GM12878 (cell line): ENCODE results near the gene CACNA2D3. TPM values are rescaled to one million over a fixed set of nuclear protein-coding genes. Genes with fewer than 3 reads are reported as not detected.

Experiments used
- ATAC-seq: fragments of 200-7000 bp; cut with Tn5 transposase; 3 replicates; pipeline ENCODE4 v1.9.1; 2020; ENCODE audit warnings: mild to moderate bottlenecking, moderate library complexity
- BruUV-seq: library from RNA; stranded (reverse); fragments of 400-500 nt; replicated peaks from 2 replicates; lab custom pipeline; 2021; lab: Mats Ljungman, UMichigan
- CTCF ChIA-PET: fragments of 300-600 bp; sonication (Branson Sonifier 250); formaldehyde crosslinking; extraction: SDS; loops from one replicate; lab custom pipeline; 2021; ENCODE audit warnings: inconsistent platforms; lab: Yijun Ruan, JAX
- POLR2A ChIA-PET: fragments of 350-600 bp; formaldehyde crosslinking; extraction: SDS; loops from one replicate; lab custom pipeline; 2021; ENCODE audit warnings: inconsistent platforms; lab: Charles Lee
- RAD21 ChIA-PET: fragments of 300-600 bp; sonication (Branson Sonifier 250); formaldehyde crosslinking; loops from one replicate; lab custom pipeline; 2023; ENCODE audit warnings: antibody characterized with exemption; ENCODE audit not compliant: unreplicated experiment; lab: Charles Lee
- SMC1A ChIA-PET: fragments of 300-600 bp; sonication (Branson Sonifier 250); formaldehyde crosslinking; loops from one replicate; lab custom pipeline; 2023; ENCODE audit not compliant: unreplicated experiment, uncharacterized antibody; lab: Charles Lee
- DNase-seq: peaks from one replicate; pipeline ENCODE4 v3.0.0-alpha.2; 2011; ENCODE audit warnings: low read depth, low spot score
- FAIRE-seq: peaks from 3 replicates; lab custom pipeline; 2011; peaks lifted over from hg19 to GRCh38; lab: Jason Lieb, UNC
- H2AFZ ChIP-seq: 2 replicates; pipeline ENCODE4 v1.6.0; 2011; ENCODE audit warnings: low read depth, low read length, control low read depth; ENCODE audit not compliant: control insufficient read depth
- H3K27ac ChIP-seq: 2 replicates; pipeline ENCODE4 v1.5.1; 2011; ENCODE audit warnings: control low read depth; ENCODE audit not compliant: control insufficient read depth, insufficient read depth
- H3K27me3 ChIP-seq, 2 experiments: replicated peaks in 1 of 2; 2 replicates each; pipeline versions ENCODE4 v1.6.0 to v1.6.1; 2011; ENCODE audit warnings: low read length in 1 of 2; ENCODE audit not compliant: control insufficient read depth in 2 of 2, insufficient read depth in 2 of 2
- H3K36me3 ChIP-seq, 2 experiments: 2 replicates each; pipeline ENCODE4 v1.5.1; 2011; ENCODE audit warnings: low read length in 1 of 2; ENCODE audit not compliant: control insufficient read depth in 2 of 2, insufficient read depth in 2 of 2
- H3K4me1 ChIP-seq: 2 replicates; pipeline ENCODE4 v1.6.1; 2011; ENCODE audit warnings: mild to moderate bottlenecking, low read length, moderate library complexity, mixed read lengths; ENCODE audit not compliant: control insufficient read depth, insufficient read depth
- H3K4me2 ChIP-seq: 2 replicates; pipeline ENCODE4 v1.6.0; 2011; ENCODE audit warnings: control low read depth; ENCODE audit not compliant: control insufficient read depth, insufficient read depth
- H3K4me3 ChIP-seq: fragments of 200-600 bp; sonication (generic); 2 replicates; pipeline ENCODE4 v1.5.1; 2016
- H3K79me2 ChIP-seq: 2 replicates; pipeline ENCODE4 v1.6.0; 2011; ENCODE audit warnings: low read length; ENCODE audit not compliant: control insufficient read depth, insufficient read depth
- H3K9ac ChIP-seq: 2 replicates; pipeline ENCODE4 v1.8.0; 2011; ENCODE audit warnings: low read length, control low read depth, mixed read lengths; ENCODE audit not compliant: control insufficient read depth, insufficient read depth
- H3K9me3 ChIP-seq: replicated peaks from 3 replicates; pipeline ENCODE4 v1.5.1; 2011; ENCODE audit warnings: mild to moderate bottlenecking, low read length; ENCODE audit not compliant: control insufficient read depth, insufficient read depth
- H4K20me1 ChIP-seq: 2 replicates; pipeline ENCODE4 v1.6.0; 2011; ENCODE audit not compliant: control insufficient read depth, insufficient read depth
- BCL11A ChIP-seq: IDR thresholded peaks from 2 replicates; pipeline ENCODE4 v1.6.1; 2011; ENCODE audit warnings: low read depth, low read length
- CREB1 ChIP-seq: IDR thresholded peaks from 2 replicates; pipeline ENCODE4 v1.6.1; 2012; ENCODE audit warnings: low read depth, mild to moderate bottlenecking, inconsistent platforms
- CREM ChIP-seq: IDR thresholded peaks from 2 replicates; pipeline ENCODE4 v1.6.1; 2014; ENCODE audit warnings: antibody characterized with exemption, low read depth
- FOS ChIP-seq: IDR thresholded peaks from 3 replicates; pipeline ENCODE4 v1.6.1; 2011; ENCODE audit warnings: borderline replicate concordance; ENCODE audit not compliant: insufficient read length; ENCODE audit errors: extremely low read depth
- HCFC1 ChIP-seq: fragments of 150-350 bp; IDR thresholded peaks from 2 replicates; pipeline ENCODE4 v1.6.1; 2014; ENCODE audit warnings: low read length
- IKZF1 ChIP-seq: fragments of 450-650 bp; conservative IDR thresholded peaks from 2 replicates; pipeline ENCODE4 v1.6.1; 2017; ENCODE audit warnings: antibody characterized with exemption, mild to moderate bottlenecking
- SREBF2 ChIP-seq: IDR thresholded peaks from 2 replicates; pipeline ENCODE4 v1.6.1; 2012; ENCODE audit warnings: mild to moderate bottlenecking, low read length
- TAF1 ChIP-seq: IDR thresholded peaks from 2 replicates; pipeline ENCODE4 v1.6.1; 2011; ENCODE audit warnings: mild to moderate bottlenecking, low read depth, low read length, borderline replicate concordance
- TCF3 ChIP-seq: IDR thresholded peaks from 2 replicates; pipeline ENCODE4 v1.6.1; 2012; ENCODE audit warnings: low read depth, mild to moderate bottlenecking, low read length, borderline replicate concordance; ENCODE audit not compliant: insufficient read depth
- WGBS: methylation state at CpG from one replicate; pipeline ENCODE4 v1.1.6; 2016; ENCODE audit warnings: low lambda C conversion rate; ENCODE audit not compliant: insufficient replicate concordance, insufficient coverage; ENCODE audit errors: missing lambda C conversion rate; 5-methylcytosine and 5-hydroxymethylcytosine counted together
- in situ Hi-C: fragments of 300-500 bp; cut with MboI; formaldehyde crosslinking; loops from 9 replicates; pipeline ENCODE4 v1.14.3; 2018; ENCODE audit warnings: mixed read lengths
- intact Hi-C: fragments of 100-400 bp; cut with micrococcal nuclease; formaldehyde crosslinking; loops from one replicate; pipeline ENCODE4 v1.14.2; 2022; ENCODE audit not compliant: unreplicated experiment
- polyA plus RNA-seq, 11 experiments: library from polyadenylated mRNA; depleted of rRNA in 4 of 11; unstranded in 6 of 11; stranded (reverse) in 5 of 11; fragments of >200 nt; fragmentation: Nextera tagmentation in 4 of 11; fragmentation: Illumina TruSeq in 1 of 11; extraction: Ambion mirVana in 4 of 11; extraction: Trizol in 1 of 11; gene quantifications; 1 replicate in 1 of 11; 2 replicates in 10 of 11; pipeline versions ENCODE4 v1.2.1 to v1.2.3, GENCODE V29; 2011 to 2016; ENCODE audit warnings: inconsistent platforms in 2 of 11, missing spikeins in 2 of 11, low read depth in 1 of 11
- total RNA-seq, 4 experiments: library from RNA; depleted of rRNA in 3 of 4; stranded (reverse); fragments of >200 nt in 3 of 4; fragmentation: Illumina TruSeq in 1 of 4; extraction: Trizol in 1 of 4; gene quantifications; 2 replicates each; pipeline versions ENCODE4 v1.2.1 to v1.2.3, GENCODE V29; 2013 to 2021
- TF ChIP-seq, protein P1 (sequence below): IDR thresholded peaks from 2 replicates; pipeline ENCODE4 v1.6.1; 2012; ENCODE audit warnings: improper control_type of control experiment, low read depth, low read length; ENCODE audit not compliant: insufficient replicate concordance
- TF ChIP-seq, protein P2 (sequence below): fragments of 450-650 bp; IDR thresholded peaks from 2 replicates; pipeline ENCODE4 v1.6.1; 2017; ENCODE audit warnings: low read depth, mild to moderate bottlenecking, moderate library complexity
- TF ChIP-seq, protein P3 (sequence below): fragments of 450-650 bp; IDR thresholded peaks from 2 replicates; pipeline ENCODE4 v1.6.1; 2016; ENCODE audit warnings: mild to moderate bottlenecking
- TF ChIP-seq, protein P4 (sequence below): fragments of 450-650 bp; formaldehyde crosslinking; IDR thresholded peaks from 2 replicates; pipeline ENCODE4 v1.4.0; 2022; ENCODE audit warnings: mild to moderate bottlenecking, moderate library complexity

CACNA2D3 gene
- total and polyA plus RNA-seq, 10 of the 15 experiments (the other 5 are each of a cell fraction or from before 2014, with no cell fraction given) = not detected

DNA sequence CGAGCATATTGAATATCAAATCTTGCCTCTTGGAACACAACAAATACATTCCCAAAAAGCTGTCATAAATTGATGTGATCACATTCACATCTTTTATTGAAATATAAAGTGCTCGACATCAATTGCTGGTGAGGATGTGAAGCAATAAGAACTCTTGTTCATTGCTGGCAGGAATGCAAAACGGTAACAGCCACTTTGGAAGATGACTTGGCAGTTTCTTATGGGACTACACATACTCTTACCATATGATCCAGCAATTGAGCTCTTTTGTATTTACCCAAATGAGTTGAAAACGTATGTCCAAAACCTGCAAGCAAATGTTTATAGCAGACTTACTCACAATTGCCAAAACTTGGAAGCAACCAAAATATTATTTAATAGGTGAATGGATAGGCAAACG lies 234.9 kb downstream of the CACNA2D3 start (continued):
- TF ChIP-seq, protein P1, sequence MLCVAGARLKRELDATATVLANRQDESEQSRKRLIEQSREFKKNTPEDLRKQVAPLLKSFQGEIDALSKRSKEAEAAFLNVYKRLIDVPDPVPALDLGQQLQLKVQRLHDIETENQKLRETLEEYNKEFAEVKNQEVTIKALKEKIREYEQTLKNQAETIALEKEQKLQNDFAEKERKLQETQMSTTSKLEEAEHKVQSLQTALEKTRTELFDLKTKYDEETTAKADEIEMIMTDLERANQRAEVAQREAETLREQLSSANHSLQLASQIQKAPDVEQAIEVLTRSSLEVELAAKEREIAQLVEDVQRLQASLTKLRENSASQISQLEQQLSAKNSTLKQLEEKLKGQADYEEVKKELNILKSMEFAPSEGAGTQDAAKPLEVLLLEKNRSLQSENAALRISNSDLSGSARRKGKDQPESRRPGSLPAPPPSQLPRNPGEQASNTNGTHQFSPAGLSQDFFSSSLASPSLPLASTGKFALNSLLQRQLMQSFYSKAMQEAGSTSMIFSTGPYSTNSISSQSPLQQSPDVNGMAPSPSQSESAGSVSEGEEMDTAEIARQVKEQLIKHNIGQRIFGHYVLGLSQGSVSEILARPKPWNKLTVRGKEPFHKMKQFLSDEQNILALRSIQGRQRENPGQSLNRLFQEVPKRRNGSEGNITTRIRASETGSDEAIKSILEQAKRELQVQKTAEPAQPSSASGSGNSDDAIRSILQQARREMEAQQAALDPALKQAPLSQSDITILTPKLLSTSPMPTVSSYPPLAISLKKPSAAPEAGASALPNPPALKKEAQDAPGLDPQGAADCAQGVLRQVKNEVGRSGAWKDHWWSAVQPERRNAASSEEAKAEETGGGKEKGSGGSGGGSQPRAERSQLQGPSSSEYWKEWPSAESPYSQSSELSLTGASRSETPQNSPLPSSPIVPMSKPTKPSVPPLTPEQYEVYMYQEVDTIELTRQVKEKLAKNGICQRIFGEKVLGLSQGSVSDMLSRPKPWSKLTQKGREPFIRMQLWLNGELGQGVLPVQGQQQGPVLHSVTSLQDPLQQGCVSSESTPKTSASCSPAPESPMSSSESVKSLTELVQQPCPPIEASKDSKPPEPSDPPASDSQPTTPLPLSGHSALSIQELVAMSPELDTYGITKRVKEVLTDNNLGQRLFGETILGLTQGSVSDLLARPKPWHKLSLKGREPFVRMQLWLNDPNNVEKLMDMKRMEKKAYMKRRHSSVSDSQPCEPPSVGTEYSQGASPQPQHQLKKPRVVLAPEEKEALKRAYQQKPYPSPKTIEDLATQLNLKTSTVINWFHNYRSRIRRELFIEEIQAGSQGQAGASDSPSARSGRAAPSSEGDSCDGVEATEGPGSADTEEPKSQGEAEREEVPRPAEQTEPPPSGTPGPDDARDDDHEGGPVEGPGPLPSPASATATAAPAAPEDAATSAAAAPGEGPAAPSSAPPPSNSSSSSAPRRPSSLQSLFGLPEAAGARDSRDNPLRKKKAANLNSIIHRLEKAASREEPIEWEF = no peak
- no peak for TF ChIP-seq SREBF2
- TF ChIP-seq CREB1 = no peak

DNA sequence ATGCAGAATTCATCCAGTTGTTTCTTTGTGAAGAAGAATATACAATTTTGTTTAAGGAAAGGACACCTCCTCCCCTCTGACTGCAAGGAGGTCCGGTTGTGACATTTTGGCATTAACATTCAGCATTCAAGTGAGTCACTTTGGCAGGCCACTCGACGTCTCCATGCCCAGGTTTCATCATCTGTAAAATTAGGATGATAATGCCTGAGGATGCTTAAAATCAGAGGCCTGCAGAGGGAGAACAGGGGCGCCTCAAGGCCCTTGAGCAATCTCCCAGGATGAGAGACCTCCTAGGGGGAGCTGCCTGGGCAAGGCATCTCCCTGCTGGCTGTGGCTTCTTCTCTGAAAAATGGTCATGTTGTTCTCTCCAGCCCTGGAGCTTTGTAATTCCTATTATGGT lies 236.0 kb downstream of the CACNA2D3 start:
- Histone ChIP-seq H3K9ac (no peak overlapping the region), H3K4me2 (no peak overlapping the region), H3K36me3 (no peaks in the 10 kb centered on the region), H3K27ac (no peak overlapping the region), H3K4me1 (no peaks in the 10 kb centered on the region), H3K79me2 (no peaks in the 10 kb centered on the region), H4K20me1 (no peaks in the 10 kb centered on the region), H3K9me3 (no peaks in the 10 kb centered on the region), H2AFZ (no peak overlapping the region), H3K27me3 (no peaks in the 10 kb centered on the region), H3K4me3 (no peak overlapping the region)
- FAIRE-seq (no peak), ATAC-seq (no peak), DNase-seq (no peak)
- in situ Hi-C loops (no loop called here), intact Hi-C loops (no loop called here)
- ChIA-PET SMC1A (no interaction called here), CTCF (no interaction called here), RAD21 (no interaction called here), POLR2A (no interaction called here)
- 20% methylated on average over 4 of the region's 4 CpGs for WGBS
- BruUV-seq = no TSS peak
- no peak for TF ChIP-seq HCFC1
- TF ChIP-seq IKZF1 = no peak
- no peak for TF ChIP-seq BCL11A
- TF ChIP-seq CREM = no peak
- TF ChIP-seq, protein P2, sequence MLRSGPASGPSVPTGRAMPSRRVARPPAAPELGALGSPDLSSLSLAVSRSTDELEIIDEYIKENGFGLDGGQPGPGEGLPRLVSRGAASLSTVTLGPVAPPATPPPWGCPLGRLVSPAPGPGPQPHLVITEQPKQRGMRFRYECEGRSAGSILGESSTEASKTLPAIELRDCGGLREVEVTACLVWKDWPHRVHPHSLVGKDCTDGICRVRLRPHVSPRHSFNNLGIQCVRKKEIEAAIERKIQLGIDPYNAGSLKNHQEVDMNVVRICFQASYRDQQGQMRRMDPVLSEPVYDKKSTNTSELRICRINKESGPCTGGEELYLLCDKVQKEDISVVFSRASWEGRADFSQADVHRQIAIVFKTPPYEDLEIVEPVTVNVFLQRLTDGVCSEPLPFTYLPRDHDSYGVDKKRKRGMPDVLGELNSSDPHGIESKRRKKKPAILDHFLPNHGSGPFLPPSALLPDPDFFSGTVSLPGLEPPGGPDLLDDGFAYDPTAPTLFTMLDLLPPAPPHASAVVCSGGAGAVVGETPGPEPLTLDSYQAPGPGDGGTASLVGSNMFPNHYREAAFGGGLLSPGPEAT = no peak
- TF ChIP-seq, protein P3, sequence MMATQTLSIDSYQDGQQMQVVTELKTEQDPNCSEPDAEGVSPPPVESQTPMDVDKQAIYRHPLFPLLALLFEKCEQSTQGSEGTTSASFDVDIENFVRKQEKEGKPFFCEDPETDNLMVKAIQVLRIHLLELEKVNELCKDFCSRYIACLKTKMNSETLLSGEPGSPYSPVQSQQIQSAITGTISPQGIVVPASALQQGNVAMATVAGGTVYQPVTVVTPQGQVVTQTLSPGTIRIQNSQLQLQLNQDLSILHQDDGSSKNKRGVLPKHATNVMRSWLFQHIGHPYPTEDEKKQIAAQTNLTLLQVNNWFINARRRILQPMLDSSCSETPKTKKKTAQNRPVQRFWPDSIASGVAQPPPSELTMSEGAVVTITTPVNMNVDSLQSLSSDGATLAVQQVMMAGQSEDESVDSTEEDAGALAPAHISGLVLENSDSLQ = no peak
- no peak for TF ChIP-seq TCF3
- no peak for TF ChIP-seq FOS
- TF ChIP-seq TAF1 = no peak
- TF ChIP-seq, protein P4, sequence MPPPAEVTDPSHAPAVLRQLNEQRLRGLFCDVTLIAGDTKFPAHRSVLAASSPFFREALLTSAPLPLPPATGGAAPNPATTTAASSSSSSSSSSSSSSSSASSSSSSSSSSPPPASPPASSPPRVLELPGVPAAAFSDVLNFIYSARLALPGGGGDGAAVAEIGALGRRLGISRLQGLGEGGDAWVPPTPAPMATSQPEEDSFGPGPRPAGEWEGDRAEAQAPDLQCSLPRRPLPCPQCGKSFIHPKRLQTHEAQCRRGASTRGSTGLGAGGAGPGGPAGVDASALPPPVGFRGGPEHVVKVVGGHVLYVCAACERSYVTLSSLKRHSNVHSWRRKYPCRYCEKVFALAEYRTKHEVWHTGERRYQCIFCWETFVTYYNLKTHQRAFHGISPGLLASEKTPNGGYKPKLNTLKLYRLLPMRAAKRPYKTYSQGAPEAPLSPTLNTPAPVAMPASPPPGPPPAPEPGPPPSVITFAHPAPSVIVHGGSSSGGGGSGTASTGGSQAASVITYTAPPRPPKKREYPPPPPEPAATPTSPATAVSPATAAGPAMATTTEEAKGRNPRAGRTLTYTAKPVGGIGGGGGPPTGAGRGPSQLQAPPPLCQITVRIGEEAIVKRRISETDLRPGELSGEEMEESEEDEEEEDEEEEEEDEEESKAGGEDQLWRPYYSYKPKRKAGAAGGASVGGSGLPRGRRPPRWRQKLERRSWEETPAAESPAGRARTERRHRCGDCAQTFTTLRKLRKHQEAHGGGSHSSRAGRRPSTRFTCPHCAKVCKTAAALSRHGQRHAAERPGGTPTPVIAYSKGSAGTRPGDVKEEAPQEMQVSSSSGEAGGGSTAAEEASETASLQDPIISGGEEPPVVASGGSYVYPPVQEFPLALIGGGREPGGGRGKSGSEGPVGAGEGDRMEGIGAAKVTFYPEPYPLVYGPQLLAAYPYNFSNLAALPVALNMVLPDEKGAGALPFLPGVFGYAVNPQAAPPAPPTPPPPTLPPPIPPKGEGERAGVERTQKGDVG (CRISPR knock-in tag) = no peak
